ENCODE measurements around the gene RANBP17.

DNA sequence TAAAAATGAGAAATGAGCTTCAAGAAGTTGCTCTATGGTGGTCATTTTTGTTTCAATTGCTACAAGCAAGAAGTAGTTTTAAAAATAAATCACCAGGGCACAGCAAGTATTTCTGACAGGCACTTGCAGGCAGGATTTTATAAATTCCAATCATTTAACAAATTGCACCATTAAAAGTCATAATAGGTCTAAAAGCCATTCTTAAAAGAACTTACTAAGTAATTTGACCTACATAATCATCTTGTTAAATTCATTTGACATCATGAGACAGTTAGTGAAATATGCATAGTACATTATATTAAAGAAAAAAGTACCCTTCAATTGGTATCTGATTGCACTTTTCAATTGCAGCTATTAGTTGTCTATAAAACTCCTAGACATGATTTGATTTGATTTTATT lies 478.2 kb downstream of the RANBP17 start:
- TF ChIP-seq TCF7L2 (IDR thresholded peaks at IDR 0.05; ENCODE audit: borderline replicate concordance, low read depth, low read length), result no peak
- TF ChIP-seq BCL11B (tag by site-specific recombination; IDR thresholded peaks at IDR 0.05; ENCODE audit: low read depth), result no peak
- no peak for TF ChIP-seq ZNF239 (tag by site-specific recombination; IDR thresholded peaks at IDR 0.05)
- no peak for TF ChIP-seq CTCF (tag by site-specific recombination; IDR thresholded peaks at IDR 0.05)
- no peak for TF ChIP-seq ZFP41 (tag by site-specific recombination; IDR thresholded peaks at IDR 0.05; ENCODE audit: borderline replicate concordance)
- no peak for TF ChIP-seq KLF10 (tag by site-specific recombination; IDR thresholded peaks at IDR 0.05)
- no peak for TF ChIP-seq ZNF311 (tag by site-specific recombination; IDR thresholded peaks at IDR 0.05; ENCODE audit: borderline replicate concordance)
- no peak for TF ChIP-seq YY2 (tag by site-specific recombination; IDR thresholded peaks at IDR 0.05)
- TF ChIP-seq ZBTB10 (tag by site-specific recombination; IDR thresholded peaks at IDR 0.05), result no peak
- no peak for TF ChIP-seq ZNF362 (tag by site-specific recombination; IDR thresholded peaks at IDR 0.05)
- TF ChIP-seq HOXA7 (CRISPR knock-in tag; IDR thresholded peaks at IDR 0.05; ENCODE audit: borderline replicate concordance), result no peak
- TF ChIP-seq ZNF747 (tag by site-specific recombination; IDR thresholded peaks at IDR 0.05), result no peak
- no peak for TF ChIP-seq ZNF639 (tag by site-specific recombination; IDR thresholded peaks at IDR 0.05)
- TF ChIP-seq, protein P1, sequence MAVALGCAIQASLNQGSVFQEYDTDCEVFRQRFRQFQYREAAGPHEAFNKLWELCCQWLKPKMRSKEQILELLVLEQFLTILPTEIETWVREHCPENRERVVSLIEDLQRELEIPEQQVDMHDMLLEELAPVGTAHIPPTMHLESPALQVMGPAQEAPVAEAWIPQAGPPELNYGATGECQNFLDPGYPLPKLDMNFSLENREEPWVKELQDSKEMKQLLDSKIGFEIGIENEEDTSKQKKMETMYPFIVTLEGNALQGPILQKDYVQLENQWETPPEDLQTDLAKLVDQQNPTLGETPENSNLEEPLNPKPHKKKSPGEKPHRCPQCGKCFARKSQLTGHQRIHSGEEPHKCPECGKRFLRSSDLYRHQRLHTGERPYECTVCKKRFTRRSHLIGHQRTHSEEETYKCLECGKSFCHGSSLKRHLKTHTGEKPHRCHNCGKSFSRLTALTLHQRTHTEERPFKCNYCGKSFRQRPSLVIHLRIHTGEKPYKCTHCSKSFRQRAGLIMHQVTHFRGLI (tag by site-specific recombination; IDR thresholded peaks at IDR 0.05), result no peak
